A549 (cell line): ENCODE data around the gene GALNT15. TPM values are rescaled to one million over a fixed set of nuclear protein-coding genes. Genes with fewer than 3 reads are reported as not detected.

ENCODE experiments used
- ATAC-seq, 2 experiments: fragments of 200-7000 bp in 1 of 2; fragments of >200 bp in 1 of 2; cut with Nextera tagmentation in 1 of 2; cut with Tn5 transposase in 1 of 2; 3 replicates each; pipeline versions ENCODE4 v1.8.0 to v1.9.1; 2018 to 2020; ENCODE audit warnings: mild to moderate bottlenecking in 1 of 2, moderate library complexity in 1 of 2
- CTCF ChIA-PET: fragments of 300-600 bp; sonication (Branson Sonifier 250); formaldehyde crosslinking; extraction: SDS; loops from one replicate; lab custom pipeline; 2021; ENCODE audit warnings: antibody characterized with exemption, inconsistent platforms; lab: Yijun Ruan, JAX
- POLR2A ChIA-PET: fragments of 350-600 bp; formaldehyde crosslinking; extraction: SDS; loops from one replicate; lab custom pipeline; 2021; ENCODE audit warnings: antibody characterized with exemption, inconsistent platforms; lab: Yijun Ruan, JAX
- DNase-seq, 2 experiments: peaks; one replicate each; pipeline versions ENCODE4 v3.0.0 to v3.0.0-alpha.2; 2011 to 2016; ENCODE audit warnings: low read depth in 1 of 2, low spot score in 1 of 2
- FAIRE-seq: peaks from 2 replicates; lab custom pipeline; 2011; peaks lifted over from hg19 to GRCh38; lab: Jason Lieb, UNC
- H3K27ac ChIP-seq, 2 experiments: fragments of >200 bp; sonication (Bioruptor Twin); formaldehyde crosslinking; 3 replicates each; pipeline ENCODE4 v1.5.1; 2016 to 2017
- H3K4me1 ChIP-seq: fragments of >200 bp; sonication (Bioruptor Twin); formaldehyde crosslinking; 3 replicates; pipeline ENCODE4 v1.6.1; 2016
- H3K4me2 ChIP-seq: fragments of >200 bp; sonication (Bioruptor Twin); formaldehyde crosslinking; 3 replicates; pipeline ENCODE4 v1.6.1; 2016
- H3K4me3 ChIP-seq: fragments of >200 bp; sonication (Bioruptor Twin); formaldehyde crosslinking; 3 replicates; pipeline ENCODE4 v1.5.1; 2016
- H3K9me3 ChIP-seq: fragments of >200 bp; sonication (Bioruptor Twin); formaldehyde crosslinking; 3 replicates; pipeline ENCODE4 v1.6.1; 2016
- BHLHE40 ChIP-seq: IDR thresholded peaks from 2 replicates; pipeline ENCODE4 v1.6.1; 2012; ENCODE audit warnings: low read depth, low read length, inconsistent platforms
- CBX2 ChIP-seq: fragments of 200-600 bp; sonication (generic); IDR thresholded peaks from 2 replicates; pipeline ENCODE4 v1.6.1; 2016; ENCODE audit warnings: low read depth, mild to moderate bottlenecking, borderline replicate concordance
- CEBPB ChIP-seq, 2 experiments: fragments of >200 bp in 1 of 2; sonication (Bioruptor Twin) in 1 of 2; formaldehyde crosslinking in 1 of 2; IDR thresholded peaks; 2 replicates each; pipeline ENCODE4 v1.6.1; 2012 to 2016
- CHD4 ChIP-seq: fragments of 200-600 bp; sonication (generic); IDR thresholded peaks from 2 replicates; pipeline ENCODE4 v1.6.1; 2016; ENCODE audit warnings: antibody characterized with exemption, mild to moderate bottlenecking, borderline replicate concordance
- EHF ChIP-seq: fragments of 250-450 bp; sonication (Bioruptor Pico); IDR thresholded peaks from 2 replicates; pipeline ENCODE4 v1.5.0; 2020; ENCODE audit warnings: mild to moderate bottlenecking
- EHMT2 ChIP-seq: fragments of 200-600 bp; sonication (generic); IDR thresholded peaks from 2 replicates; pipeline ENCODE4 v1.6.1; 2016; ENCODE audit warnings: antibody characterized with exemption, low read depth, mild to moderate bottlenecking, moderate library complexity
- EP300 ChIP-seq, 2 experiments: fragments of >200 bp; sonication (Bioruptor Twin); formaldehyde crosslinking; IDR thresholded peaks; 2 replicates in 1 of 2; 3 replicates in 1 of 2; pipeline ENCODE4 v1.6.1; 2016 to 2017
- ESRRA ChIP-seq: fragments of 150-350 bp; IDR thresholded peaks from 2 replicates; pipeline ENCODE4 v1.6.1; 2014; ENCODE audit warnings: mild to moderate bottlenecking, low read length, borderline replicate concordance
- FOSB ChIP-seq: fragments of 250-450 bp; sonication (Bioruptor Pico); IDR thresholded peaks from 2 replicates; pipeline ENCODE4 v1.5.0; 2020; ENCODE audit warnings: mild to moderate bottlenecking, moderate library complexity
- FOXS1 ChIP-seq: fragments of 250-450 bp; sonication (Bioruptor Pico); IDR thresholded peaks from 2 replicates; pipeline ENCODE4 v1.5.0; 2020; ENCODE audit warnings: mild to moderate bottlenecking, moderate library complexity
- HOXB13 ChIP-seq: fragments of 250-450 bp; sonication (Bioruptor Pico); IDR thresholded peaks from 2 replicates; pipeline ENCODE4 v1.5.0; 2020; ENCODE audit warnings: low read depth, mild to moderate bottlenecking, moderate library complexity
- JUN ChIP-seq, 2 experiments: fragments of >200 bp; sonication (Bioruptor Twin); formaldehyde crosslinking; IDR thresholded peaks; 2 replicates in 1 of 2; 3 replicates in 1 of 2; pipeline ENCODE4 v1.6.1; 2016 to 2017
- JUNB ChIP-seq: fragments of >200 bp; sonication (Bioruptor Twin); formaldehyde crosslinking; IDR thresholded peaks from 2 replicates; pipeline ENCODE4 v1.6.1; 2016
- MAFK ChIP-seq: fragments of 450-650 bp; IDR thresholded peaks from 2 replicates; pipeline ENCODE4 v1.6.1; 2014; ENCODE audit not compliant: partially characterized antibody
- MYC ChIP-seq: IDR thresholded peaks from 2 replicates; pipeline ENCODE4 v1.6.1; 2012; ENCODE audit warnings: mild to moderate bottlenecking, inconsistent platforms, low read length, improper control_type of control experiment, borderline replicate concordance
- PHF8 ChIP-seq: fragments of 200-600 bp; sonication (generic); IDR thresholded peaks from 2 replicates; pipeline ENCODE4 v1.6.1; 2016; ENCODE audit warnings: low read depth, mild to moderate bottlenecking, antibody characterized with exemption, moderate library complexity, borderline replicate concordance
- RAD21 ChIP-seq, 2 experiments: fragments of >200 bp in 1 of 2; sonication (Bioruptor Twin) in 1 of 2; formaldehyde crosslinking in 1 of 2; IDR thresholded peaks in 1 of 2; conservative IDR thresholded peaks in 1 of 2; 2 replicates in 1 of 2; 3 replicates in 1 of 2; pipeline ENCODE4 v1.6.1; 2012 to 2018; ENCODE audit warnings: inconsistent platforms in 1 of 2
- RCOR1 ChIP-seq: fragments of 150-350 bp; IDR thresholded peaks from 2 replicates; pipeline ENCODE4 v1.6.1; 2014; ENCODE audit warnings: antibody characterized with exemption, low read length, low read depth
- RNF2 ChIP-seq: fragments of 200-600 bp; sonication (generic); IDR thresholded peaks from 2 replicates; pipeline ENCODE4 v1.6.1; 2016; ENCODE audit warnings: low read depth, mild to moderate bottlenecking, antibody characterized with exemption, moderate library complexity, borderline replicate concordance
- SMC3 ChIP-seq: fragments of >200 bp; sonication (Bioruptor Twin); formaldehyde crosslinking; IDR thresholded peaks from 3 replicates; pipeline ENCODE4 v1.6.1; 2018; ENCODE audit warnings: inconsistent platforms
- ZFP36 ChIP-seq: fragments of 450-650 bp; IDR thresholded peaks from 2 replicates; pipeline ENCODE4 v1.6.1; 2014; ENCODE audit warnings: borderline replicate concordance; ENCODE audit not compliant: partially characterized antibody
- ZSCAN20 ChIP-seq: fragments of 250-450 bp; sonication (Bioruptor Pico); IDR thresholded peaks from 2 replicates; pipeline ENCODE4 v1.8.0; 2022; ENCODE audit warnings: mild to moderate bottlenecking, moderate library complexity
- WGBS: methylation state at CpG from one replicate; pipeline ENCODE4 v1.1.6; 2017; ENCODE audit errors: missing lambda C conversion rate; 5-methylcytosine and 5-hydroxymethylcytosine counted together
- polyA plus RNA-seq, 4 experiments: library from polyadenylated mRNA; depleted of rRNA in 3 of 4; stranded (reverse); fragments of >200 nt; fragmentation: RNase III in 1 of 4; extraction: RNeasy Plus Mini Kit Qiagen cat#74134 plus additional on column Dnase treatment in 1 of 4; gene quantifications; 2 replicates in 3 of 4; 3 replicates in 1 of 4; pipeline ENCODE4 v1.2.3, GENCODE V29; 2011 to 2017
- TF ChIP-seq, protein P1 (sequence below): fragments of >200 bp; sonication (Bioruptor Twin); formaldehyde crosslinking; IDR thresholded peaks from 3 replicates; pipeline ENCODE4 v1.6.1; 2016
- TF ChIP-seq, protein P2 (sequence below): fragments of 450-650 bp; IDR thresholded peaks from 2 replicates; pipeline ENCODE4 v1.6.1; 2014; ENCODE audit warnings: antibody characterized with exemption
- TF ChIP-seq, protein P3 (sequence below): fragments of >200 bp; sonication (Bioruptor Twin); formaldehyde crosslinking; IDR thresholded peaks from 3 replicates; pipeline ENCODE4 v1.5.1; 2016
- TF ChIP-seq, protein P4 (sequence below): fragments of >200 bp; sonication (Bioruptor Twin); formaldehyde crosslinking; IDR thresholded peaks from 2 replicates; pipeline ENCODE4 v1.6.1; 2016
- TF ChIP-seq, protein P5 (sequence below): fragments of 150-350 bp; IDR thresholded peaks from 2 replicates; pipeline ENCODE4 v1.6.1; 2014; ENCODE audit warnings: low read depth, mild to moderate bottlenecking, low read length
- TF ChIP-seq, protein P6 (sequence below): fragments of 250-450 bp; sonication (Bioruptor Pico); IDR thresholded peaks from 2 replicates; pipeline ENCODE4 v1.5.0; 2020; ENCODE audit warnings: low read depth, mild to moderate bottlenecking, moderate library complexity

GALNT15 gene
- polyA plus RNA-seq, 2 of the 4 experiments (the other 2 are of a cell fraction), result 0.04 TPM; not detected in 1

DNA sequence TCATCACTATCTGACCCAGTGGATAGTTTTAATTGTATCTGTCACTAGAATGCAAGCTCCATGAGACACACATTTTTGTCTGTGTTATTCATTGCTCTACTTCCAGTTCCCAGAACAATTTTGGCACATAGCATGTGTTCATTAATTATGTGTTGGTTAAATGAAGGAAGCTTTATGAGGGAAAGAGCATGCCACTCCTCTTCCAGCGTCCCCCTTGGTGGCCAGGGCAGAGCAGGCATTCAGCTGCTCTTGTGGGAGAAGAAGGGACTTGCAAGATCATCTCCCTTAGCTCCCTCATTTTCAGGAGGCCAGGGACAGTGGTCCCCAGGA is 489 bp upstream of the GALNT15 start:
- Histone ChIP-seq H3K9me3 (no peaks in the 10 kb centered on the region), H3K4me1 (peaks cover 17% of the 10 kb centered on the region; the same call in 2 of the 3 replicates), H3K4me2 (no peak overlapping the region), H3K4me3 (no peak overlapping the region), H3K27ac (peak overlapping the region; percentile 31 to 43; a peak in 3 of 6 replicates)
- ChIA-PET CTCF (interaction anchor here (0.7 to 19.6 kb wide), 9 partner anchors 8 to 358 kb away, joined by 3 to 373 read pairs (median 4); no protein-coding TSS in a partner anchor), POLR2A (no interaction called here)
- TF ChIP-seq EHF, result no peak
- TF ChIP-seq CBX2, result no peak
- no peak for TF ChIP-seq MYC
- TF ChIP-seq ZFP36, result no peak
- no peak for TF ChIP-seq SMC3
- TF ChIP-seq RAD21 (conservative IDR thresholded peaks at IDR 0.05 in 1 of 2, IDR thresholded peaks at IDR 0.05 in 1 of 2), result no peak
- no peak for TF ChIP-seq JUN (IDR thresholded peaks at IDR 0.05)
- no peak for TF ChIP-seq HOXB13 (CRISPR knock-in tag)
- no peak for TF ChIP-seq CEBPB (IDR thresholded peaks at IDR 0.05)
- TF ChIP-seq BHLHE40, result no peak
- no peak for TF ChIP-seq JUNB
- no peak for TF ChIP-seq RCOR1
- no peak for TF ChIP-seq FOXS1
- TF ChIP-seq EP300 (IDR thresholded peaks at IDR 0.05), result no peak
- TF ChIP-seq MAFK, result no peak
- no peak for TF ChIP-seq RNF2
- TF ChIP-seq FOSB (CRISPR knock-in tag), result no peak
- FAIRE-seq (no peak), ATAC-seq (no peak), DNase-seq (no peak)
- WGBS, result 73% methylated on average over 1 of the region's 1 CpG

DNA sequence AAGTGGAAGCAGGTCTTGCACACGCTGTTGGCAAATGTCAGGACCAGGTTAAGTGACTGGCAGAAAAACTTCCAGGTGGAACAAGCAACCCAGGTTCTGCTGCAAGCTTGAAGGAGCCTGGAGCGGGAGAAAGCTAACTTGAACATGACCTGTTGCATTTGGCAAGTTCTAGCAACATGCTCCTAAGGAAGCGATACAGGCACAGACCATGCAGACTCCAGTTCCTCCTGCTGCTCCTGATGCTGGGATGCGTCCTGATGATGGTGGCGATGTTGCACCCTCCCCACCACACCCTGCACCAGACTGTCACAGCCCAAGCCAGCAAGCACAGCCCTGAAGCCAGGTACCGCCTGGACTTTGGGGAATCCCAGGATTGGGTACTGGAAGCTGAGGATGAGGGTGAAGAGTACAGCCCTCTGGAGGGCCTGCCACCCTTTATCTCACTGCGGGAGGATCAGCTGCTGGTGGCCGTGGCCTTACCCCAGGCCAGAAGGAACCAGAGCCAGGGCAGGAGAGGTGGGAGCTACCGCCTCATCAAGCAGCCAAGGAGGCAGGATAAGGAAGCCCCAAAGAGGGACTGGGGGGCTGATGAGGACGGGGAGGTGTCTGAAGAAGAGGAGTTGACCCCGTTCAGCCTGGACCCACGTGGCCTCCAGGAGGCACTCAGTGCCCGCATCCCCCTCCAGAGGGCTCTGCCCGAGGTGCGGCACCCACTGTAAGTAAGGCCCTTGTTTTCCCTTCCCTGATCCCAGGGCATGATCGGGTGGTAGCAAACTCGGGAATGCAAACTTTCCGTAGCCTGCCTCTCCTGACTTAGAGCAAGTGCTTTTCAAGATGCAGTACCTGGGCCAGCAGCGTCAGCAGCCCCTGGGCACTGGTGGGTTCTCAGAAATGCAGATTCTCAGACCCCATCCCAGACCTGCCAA is 759 bp downstream of the GALNT15 start:
- H3K27ac ChIP-seq, result peak overlapping the region in 1 of 2 experiments; percentile 51; a peak in 2 of 6 replicates
- no peak overlapping the region for H3K4me2 ChIP-seq
- WGBS, result 85% methylated on average over 19 of the region's 19 CpGs
- ChIA-PET CTCF (interaction anchor here (1.2 to 19.6 kb wide), 5 partner anchors 14 to 359 kb away, joined by 3 to 373 read pairs (median 4); no protein-coding TSS in a partner anchor), POLR2A (no interaction called here)
- no peak for DNase-seq
- ATAC-seq, result no peak
- peaks cover 17% of the 10 kb centered on the region; the same call in 2 of the 3 replicates for H3K4me1 ChIP-seq
- H3K9me3 ChIP-seq, result no peaks in the 10 kb centered on the region
- no peak overlapping the region for H3K4me3 ChIP-seq
- no peak for FAIRE-seq
- no peak for TF ChIP-seq FOXS1
- no peak for TF ChIP-seq PHF8
- TF ChIP-seq, protein P1, sequence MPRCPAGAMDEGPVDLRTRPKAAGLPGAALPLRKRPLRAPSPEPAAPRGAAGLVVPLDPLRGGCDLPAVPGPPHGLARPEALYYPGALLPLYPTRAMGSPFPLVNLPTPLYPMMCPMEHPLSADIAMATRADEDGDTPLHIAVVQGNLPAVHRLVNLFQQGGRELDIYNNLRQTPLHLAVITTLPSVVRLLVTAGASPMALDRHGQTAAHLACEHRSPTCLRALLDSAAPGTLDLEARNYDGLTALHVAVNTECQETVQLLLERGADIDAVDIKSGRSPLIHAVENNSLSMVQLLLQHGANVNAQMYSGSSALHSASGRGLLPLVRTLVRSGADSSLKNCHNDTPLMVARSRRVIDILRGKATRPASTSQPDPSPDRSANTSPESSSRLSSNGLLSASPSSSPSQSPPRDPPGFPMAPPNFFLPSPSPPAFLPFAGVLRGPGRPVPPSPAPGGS, result no peak
- TF ChIP-seq CHD4, result no peak
- no peak for TF ChIP-seq EHF
- no peak for TF ChIP-seq ESRRA
- TF ChIP-seq HOXB13 (CRISPR knock-in tag), result no peak
- TF ChIP-seq, protein P2, sequence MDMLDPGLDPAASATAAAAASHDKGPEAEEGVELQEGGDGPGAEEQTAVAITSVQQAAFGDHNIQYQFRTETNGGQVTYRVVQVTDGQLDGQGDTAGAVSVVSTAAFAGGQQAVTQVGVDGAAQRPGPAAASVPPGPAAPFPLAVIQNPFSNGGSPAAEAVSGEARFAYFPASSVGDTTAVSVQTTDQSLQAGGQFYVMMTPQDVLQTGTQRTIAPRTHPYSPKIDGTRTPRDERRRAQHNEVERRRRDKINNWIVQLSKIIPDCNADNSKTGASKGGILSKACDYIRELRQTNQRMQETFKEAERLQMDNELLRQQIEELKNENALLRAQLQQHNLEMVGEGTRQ, result no peak
- TF ChIP-seq CBX2, result no peak
- TF ChIP-seq, protein P3, sequence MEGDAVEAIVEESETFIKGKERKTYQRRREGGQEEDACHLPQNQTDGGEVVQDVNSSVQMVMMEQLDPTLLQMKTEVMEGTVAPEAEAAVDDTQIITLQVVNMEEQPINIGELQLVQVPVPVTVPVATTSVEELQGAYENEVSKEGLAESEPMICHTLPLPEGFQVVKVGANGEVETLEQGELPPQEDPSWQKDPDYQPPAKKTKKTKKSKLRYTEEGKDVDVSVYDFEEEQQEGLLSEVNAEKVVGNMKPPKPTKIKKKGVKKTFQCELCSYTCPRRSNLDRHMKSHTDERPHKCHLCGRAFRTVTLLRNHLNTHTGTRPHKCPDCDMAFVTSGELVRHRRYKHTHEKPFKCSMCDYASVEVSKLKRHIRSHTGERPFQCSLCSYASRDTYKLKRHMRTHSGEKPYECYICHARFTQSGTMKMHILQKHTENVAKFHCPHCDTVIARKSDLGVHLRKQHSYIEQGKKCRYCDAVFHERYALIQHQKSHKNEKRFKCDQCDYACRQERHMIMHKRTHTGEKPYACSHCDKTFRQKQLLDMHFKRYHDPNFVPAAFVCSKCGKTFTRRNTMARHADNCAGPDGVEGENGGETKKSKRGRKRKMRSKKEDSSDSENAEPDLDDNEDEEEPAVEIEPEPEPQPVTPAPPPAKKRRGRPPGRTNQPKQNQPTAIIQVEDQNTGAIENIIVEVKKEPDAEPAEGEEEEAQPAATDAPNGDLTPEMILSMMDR, result no peak
- TF ChIP-seq, protein P4, sequence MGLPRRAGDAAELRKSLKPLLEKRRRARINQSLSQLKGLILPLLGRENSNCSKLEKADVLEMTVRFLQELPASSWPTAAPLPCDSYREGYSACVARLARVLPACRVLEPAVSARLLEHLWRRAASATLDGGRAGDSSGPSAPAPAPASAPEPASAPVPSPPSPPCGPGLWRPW, result no peak
- TF ChIP-seq EHMT2, result no peak
- TF ChIP-seq, protein P5, sequence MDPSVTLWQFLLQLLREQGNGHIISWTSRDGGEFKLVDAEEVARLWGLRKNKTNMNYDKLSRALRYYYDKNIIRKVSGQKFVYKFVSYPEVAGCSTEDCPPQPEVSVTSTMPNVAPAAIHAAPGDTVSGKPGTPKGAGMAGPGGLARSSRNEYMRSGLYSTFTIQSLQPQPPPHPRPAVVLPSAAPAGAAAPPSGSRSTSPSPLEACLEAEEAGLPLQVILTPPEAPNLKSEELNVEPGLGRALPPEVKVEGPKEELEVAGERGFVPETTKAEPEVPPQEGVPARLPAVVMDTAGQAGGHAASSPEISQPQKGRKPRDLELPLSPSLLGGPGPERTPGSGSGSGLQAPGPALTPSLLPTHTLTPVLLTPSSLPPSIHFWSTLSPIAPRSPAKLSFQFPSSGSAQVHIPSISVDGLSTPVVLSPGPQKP, result no peak
- TF ChIP-seq ZSCAN20 (CRISPR knock-in tag), result no peak
- TF ChIP-seq, protein P6, sequence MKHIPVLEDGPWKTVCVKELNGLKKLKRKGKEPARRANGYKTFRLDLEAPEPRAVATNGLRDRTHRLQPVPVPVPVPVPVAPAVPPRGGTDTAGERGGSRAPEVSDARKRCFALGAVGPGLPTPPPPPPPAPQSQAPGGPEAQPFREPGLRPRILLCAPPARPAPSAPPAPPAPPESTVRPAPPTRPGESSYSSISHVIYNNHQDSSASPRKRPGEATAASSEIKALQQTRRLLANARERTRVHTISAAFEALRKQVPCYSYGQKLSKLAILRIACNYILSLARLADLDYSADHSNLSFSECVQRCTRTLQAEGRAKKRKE (CRISPR knock-in tag), result no peak
- TF ChIP-seq RCOR1, result no peak
